Glutamatergic neuron (in vitro differentiated cells): ENCODE results near the gene MX2. TPM values are rescaled to one million over a fixed set of nuclear protein-coding genes. Genes with fewer than 3 reads are reported as not detected.

Experiments
- DNase-seq: peaks from one replicate; pipeline ENCODE4 v3.0.0; 2022
- H3K27ac Mint-ChIP-seq: one replicate; pipeline ENCODE4 v1.8.0; 2020; ENCODE audit warnings: mild to moderate bottlenecking, mixed read lengths, inconsistent platforms; ENCODE audit not compliant: unreplicated experiment
- H3K27me3 Mint-ChIP-seq: one replicate; pipeline ENCODE4 v1.8.0; 2020; ENCODE audit warnings: mild to moderate bottlenecking, moderate library complexity, mixed read lengths, inconsistent platforms; ENCODE audit not compliant: unreplicated experiment
- H3K36me3 Mint-ChIP-seq: one replicate; pipeline ENCODE4 v1.8.0; 2020; ENCODE audit warnings: mild to moderate bottlenecking, mixed read lengths, inconsistent platforms; ENCODE audit not compliant: unreplicated experiment
- H3K4me1 Mint-ChIP-seq: one replicate; pipeline ENCODE4 v1.8.0; 2020; ENCODE audit warnings: mild to moderate bottlenecking, low read depth, mixed read lengths, inconsistent platforms; ENCODE audit not compliant: unreplicated experiment
- H3K4me3 Mint-ChIP-seq: one replicate; pipeline ENCODE4 v1.8.0; 2020; ENCODE audit warnings: mild to moderate bottlenecking, mixed read lengths, inconsistent platforms; ENCODE audit not compliant: unreplicated experiment
- H3K9me3 Mint-ChIP-seq: one replicate; pipeline ENCODE4 v1.8.0; 2020; ENCODE audit warnings: mild to moderate bottlenecking, moderate library complexity, mixed read lengths, inconsistent platforms; ENCODE audit not compliant: unreplicated experiment
- total RNA-seq: library from RNA; stranded (reverse); fragmentation: NEBNext Ultra II Directional; extraction: Animal tissue kit (Norgen Biotek cat#: 25700); gene quantifications from one replicate; pipeline ENCODE4 v1.2.1, GENCODE V29; 2021; ENCODE audit not compliant: unreplicated experiment
- TF ChIP-seq, protein P1 (sequence below): fragments of 200-600 bp; sonication (generic); IDR thresholded peaks from one replicate; pipeline ENCODE4 v1.5.0; 2021; ENCODE audit not compliant: partially characterized antibody, unreplicated experiment

MX2 gene
- total RNA-seq, 1 donor from 2014 or later, result not detected

DNA sequence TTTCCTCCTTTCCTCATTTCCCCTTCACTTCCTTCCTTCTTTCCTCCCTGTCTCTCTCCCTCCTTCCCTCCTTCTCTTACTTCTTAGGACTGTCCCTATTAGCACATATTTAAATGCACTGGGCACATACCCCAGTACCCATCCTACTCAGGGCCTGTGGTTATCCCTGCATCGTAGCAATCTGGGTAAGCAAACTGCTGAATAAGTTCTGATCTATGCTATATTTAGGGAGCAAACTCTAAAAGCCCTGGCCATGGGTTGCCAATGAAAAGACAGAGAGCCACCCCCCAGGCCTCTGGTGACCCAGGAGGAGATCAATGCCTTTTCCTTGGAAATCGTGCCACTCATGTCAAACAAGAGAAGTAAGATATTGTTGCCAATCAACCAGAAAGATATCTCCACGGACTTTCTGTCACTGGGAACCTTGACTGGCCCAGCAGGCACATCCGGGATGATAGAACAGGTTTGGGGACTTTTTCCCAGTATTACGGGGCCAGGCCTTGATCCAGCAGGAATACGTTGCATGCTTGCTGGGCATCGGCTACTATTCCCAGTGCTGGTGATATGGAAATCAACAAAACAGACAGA is 39.8 kb upstream of the MX2 start:
- no peaks in the 10 kb centered on the region for H3K4me1 Mint-ChIP-seq
- TF ChIP-seq, protein P1, sequence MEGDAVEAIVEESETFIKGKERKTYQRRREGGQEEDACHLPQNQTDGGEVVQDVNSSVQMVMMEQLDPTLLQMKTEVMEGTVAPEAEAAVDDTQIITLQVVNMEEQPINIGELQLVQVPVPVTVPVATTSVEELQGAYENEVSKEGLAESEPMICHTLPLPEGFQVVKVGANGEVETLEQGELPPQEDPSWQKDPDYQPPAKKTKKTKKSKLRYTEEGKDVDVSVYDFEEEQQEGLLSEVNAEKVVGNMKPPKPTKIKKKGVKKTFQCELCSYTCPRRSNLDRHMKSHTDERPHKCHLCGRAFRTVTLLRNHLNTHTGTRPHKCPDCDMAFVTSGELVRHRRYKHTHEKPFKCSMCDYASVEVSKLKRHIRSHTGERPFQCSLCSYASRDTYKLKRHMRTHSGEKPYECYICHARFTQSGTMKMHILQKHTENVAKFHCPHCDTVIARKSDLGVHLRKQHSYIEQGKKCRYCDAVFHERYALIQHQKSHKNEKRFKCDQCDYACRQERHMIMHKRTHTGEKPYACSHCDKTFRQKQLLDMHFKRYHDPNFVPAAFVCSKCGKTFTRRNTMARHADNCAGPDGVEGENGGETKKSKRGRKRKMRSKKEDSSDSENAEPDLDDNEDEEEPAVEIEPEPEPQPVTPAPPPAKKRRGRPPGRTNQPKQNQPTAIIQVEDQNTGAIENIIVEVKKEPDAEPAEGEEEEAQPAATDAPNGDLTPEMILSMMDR, result no peak
- H3K27me3 Mint-ChIP-seq, result peaks cover 7% of the 10 kb centered on the region
- no peak overlapping the region for H3K27ac Mint-ChIP-seq
- H3K9me3 Mint-ChIP-seq, result peaks cover 2% of the 10 kb centered on the region
- no peak for DNase-seq
- H3K36me3 Mint-ChIP-seq, result no peaks in the 10 kb centered on the region
- no peak overlapping the region for H3K4me3 Mint-ChIP-seq

DNA sequence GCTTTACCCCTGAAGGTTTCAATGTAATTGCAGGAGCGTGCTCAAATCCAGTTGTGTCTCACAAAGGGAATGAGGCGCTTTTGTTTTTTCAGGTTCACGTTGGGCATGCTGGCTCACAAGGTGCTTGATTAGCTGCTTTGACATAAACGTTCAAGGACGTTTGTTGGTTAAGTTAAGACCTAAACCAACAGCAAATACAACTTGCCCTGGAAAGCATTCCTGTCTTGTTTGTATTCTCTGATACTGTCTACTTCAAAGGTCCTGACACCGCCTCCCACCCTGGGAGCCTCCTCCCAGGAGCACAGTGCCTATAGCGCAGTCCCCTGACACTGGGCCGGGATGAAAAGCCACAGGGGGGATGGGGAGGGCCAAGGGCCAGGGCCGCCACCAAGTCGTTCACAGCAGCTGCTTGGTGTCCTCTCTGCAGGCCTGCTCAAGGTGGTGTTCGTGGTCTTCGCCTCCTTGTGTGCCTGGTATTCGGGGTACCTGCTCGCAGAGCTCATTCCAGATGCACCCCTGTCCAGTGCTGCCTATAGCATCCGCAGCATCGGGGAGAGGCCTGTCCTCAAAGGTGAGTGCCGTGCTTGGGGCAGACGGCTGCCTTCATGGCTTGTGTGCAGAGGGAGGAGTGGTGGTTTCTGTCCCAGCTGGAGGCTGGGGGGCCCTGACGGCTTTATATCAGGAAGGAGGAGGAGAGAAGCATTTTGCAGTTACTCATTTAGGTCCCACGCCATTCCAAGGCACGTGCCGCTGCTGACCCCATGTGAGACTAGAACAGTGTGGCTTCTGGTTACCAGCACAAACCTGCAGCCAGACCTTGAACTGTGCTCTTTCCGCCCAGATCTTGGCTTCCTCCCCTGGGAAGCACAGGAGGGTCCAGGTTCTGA is 39.1 kb upstream of the MX2 start:
- Mint-ChIP-seq H3K27me3 (peaks cover 5% of the 10 kb centered on the region), H3K4me1 (no peaks in the 10 kb centered on the region), H3K36me3 (no peaks in the 10 kb centered on the region), H3K27ac (no peak overlapping the region), H3K4me3 (no peak overlapping the region), H3K9me3 (no peaks in the 10 kb centered on the region)
- TF ChIP-seq, protein P1, result no peak
- no peak for DNase-seq

DNA sequence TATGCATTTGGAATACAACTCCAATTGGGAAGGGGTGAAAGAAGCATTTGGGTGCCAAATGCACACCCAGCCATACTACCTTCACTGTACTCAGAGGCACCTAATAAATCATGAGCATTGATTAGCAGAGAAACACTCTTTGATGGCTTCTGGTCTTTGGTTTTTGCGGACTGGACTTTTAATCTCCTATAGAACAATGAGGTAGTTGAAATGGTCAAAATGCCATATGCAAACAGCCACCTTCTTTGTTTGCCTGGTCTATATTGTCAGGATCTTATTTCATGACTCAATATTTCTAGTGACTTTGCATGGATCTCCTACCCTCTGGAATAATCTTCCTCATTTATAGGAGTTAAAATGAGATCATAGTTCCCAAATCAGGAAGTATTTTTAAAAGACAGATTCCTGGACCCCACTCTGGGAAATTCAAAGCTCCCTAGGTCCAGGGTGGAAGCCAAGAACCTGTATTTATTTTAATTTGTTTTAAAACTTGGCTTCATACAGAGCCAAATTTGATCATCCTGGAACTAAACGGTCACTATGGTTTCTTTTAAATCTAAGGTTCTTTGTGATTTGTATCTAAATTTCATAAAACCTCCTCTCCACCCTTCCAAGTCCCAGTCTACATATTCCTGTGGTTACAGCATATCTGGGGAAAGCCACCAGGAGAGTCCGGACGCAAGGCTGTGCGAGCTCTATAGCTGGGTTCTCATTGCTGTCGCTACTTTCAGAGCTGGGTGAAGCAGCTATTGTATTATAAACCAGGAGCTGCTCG is 36.5 kb upstream of the MX2 start:
- no peaks in the 10 kb centered on the region for H3K9me3 Mint-ChIP-seq
- H3K36me3 Mint-ChIP-seq, result no peaks in the 10 kb centered on the region
- H3K27ac Mint-ChIP-seq, result no peak overlapping the region
- TF ChIP-seq, protein P1, result no peak
- H3K4me1 Mint-ChIP-seq, result no peaks in the 10 kb centered on the region
- H3K27me3 Mint-ChIP-seq, result peaks cover 2% of the 10 kb centered on the region
- no peak for DNase-seq
- no peak overlapping the region for H3K4me3 Mint-ChIP-seq

DNA sequence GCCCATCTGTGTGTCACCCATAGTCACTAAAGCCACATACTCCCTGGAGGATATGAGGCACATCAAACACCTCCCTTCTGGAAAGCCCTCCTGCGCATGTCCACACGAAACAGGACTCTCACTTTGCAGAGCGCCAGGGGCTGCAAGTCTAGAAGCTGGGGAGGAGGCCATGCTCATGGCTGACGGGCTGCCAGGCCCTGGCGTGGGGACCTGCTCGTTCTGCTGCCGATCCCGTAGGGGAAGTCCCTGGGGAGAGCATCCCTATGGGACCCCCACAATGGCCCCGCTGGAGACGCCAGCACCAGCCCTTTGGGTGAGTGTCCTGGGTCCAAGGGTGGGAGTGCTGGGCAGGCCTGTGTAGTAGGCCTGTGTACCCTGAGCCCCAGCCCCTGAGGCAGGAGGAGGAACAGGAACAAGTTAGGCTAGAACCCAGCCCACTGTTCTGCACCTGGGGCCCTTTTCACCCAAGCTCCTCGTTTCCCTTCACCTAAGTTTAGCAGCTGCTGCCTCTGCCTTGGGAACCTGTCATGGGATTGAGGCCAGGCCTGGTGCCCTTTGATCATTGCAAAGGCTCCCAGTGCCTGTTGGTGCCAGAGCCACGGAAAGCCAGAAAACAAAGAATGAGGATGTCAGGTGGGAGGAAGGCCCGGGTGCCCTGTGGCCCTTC is 35.3 kb upstream of the MX2 start:
- Mint-ChIP-seq H3K4me3 (no peak overlapping the region), H3K36me3 (no peaks in the 10 kb centered on the region), H3K9me3 (no peaks in the 10 kb centered on the region), H3K27me3 (peaks cover 2% of the 10 kb centered on the region), H3K27ac (no peak overlapping the region), H3K4me1 (no peaks in the 10 kb centered on the region)
- TF ChIP-seq, protein P1, result no peak
- DNase-seq, result no peak
